GM12874 (cell line): Measurements from ENCODE around the gene NRG3.

ENCODE experiments used
- TF ChIP-seq, protein P1 (sequence below): IDR thresholded peaks from 2 replicates; pipeline ENCODE4 v1.5.1; 2011; ENCODE audit warnings: low read depth, mild to moderate bottlenecking, control low read depth, low read length, moderate library complexity; ENCODE audit not compliant: insufficient read depth

The NRG3 gene

DNA sequence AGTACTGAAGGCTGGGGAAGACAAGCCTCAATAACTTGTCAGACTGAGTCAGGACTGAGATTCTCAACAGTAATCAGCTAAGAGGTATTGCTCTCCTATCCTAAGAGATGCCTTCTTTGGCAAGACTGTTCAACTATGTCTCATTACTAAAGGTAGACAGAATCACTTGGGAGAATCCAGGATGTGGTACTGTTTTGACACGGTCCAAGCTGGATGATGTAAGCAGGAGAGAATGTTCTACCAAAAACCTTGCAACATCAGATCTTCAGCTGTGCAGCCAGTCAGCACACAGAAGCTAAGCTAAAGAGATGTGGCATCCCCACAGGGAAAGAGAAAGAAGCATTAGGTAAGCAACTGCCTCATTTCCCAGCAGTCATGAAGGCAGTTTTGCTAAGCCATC lies 391.4 kb downstream of the NRG3 start:
- TF ChIP-seq, protein P1, sequence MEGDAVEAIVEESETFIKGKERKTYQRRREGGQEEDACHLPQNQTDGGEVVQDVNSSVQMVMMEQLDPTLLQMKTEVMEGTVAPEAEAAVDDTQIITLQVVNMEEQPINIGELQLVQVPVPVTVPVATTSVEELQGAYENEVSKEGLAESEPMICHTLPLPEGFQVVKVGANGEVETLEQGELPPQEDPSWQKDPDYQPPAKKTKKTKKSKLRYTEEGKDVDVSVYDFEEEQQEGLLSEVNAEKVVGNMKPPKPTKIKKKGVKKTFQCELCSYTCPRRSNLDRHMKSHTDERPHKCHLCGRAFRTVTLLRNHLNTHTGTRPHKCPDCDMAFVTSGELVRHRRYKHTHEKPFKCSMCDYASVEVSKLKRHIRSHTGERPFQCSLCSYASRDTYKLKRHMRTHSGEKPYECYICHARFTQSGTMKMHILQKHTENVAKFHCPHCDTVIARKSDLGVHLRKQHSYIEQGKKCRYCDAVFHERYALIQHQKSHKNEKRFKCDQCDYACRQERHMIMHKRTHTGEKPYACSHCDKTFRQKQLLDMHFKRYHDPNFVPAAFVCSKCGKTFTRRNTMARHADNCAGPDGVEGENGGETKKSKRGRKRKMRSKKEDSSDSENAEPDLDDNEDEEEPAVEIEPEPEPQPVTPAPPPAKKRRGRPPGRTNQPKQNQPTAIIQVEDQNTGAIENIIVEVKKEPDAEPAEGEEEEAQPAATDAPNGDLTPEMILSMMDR: no peak

DNA sequence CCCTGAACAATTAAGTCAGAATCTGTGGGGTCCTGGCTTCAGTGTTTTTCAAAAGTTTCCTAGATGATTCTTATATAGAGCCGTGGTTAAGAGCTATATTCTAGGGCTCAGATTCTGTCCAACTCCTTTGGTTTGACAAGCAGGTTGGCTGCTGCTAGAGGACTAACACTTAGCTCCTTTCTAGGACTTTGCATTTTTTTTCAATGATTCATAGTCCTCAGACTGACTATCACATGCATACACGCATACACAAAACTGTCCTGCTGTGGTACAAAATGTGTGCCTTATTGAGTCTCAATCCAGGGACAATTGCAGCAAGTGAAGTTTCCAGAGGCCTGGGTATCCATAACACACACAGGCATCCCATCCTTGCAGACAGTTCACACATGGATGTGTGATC lies 392.0 kb downstream of the NRG3 start:
- TF ChIP-seq, protein P1: no peak

DNA sequence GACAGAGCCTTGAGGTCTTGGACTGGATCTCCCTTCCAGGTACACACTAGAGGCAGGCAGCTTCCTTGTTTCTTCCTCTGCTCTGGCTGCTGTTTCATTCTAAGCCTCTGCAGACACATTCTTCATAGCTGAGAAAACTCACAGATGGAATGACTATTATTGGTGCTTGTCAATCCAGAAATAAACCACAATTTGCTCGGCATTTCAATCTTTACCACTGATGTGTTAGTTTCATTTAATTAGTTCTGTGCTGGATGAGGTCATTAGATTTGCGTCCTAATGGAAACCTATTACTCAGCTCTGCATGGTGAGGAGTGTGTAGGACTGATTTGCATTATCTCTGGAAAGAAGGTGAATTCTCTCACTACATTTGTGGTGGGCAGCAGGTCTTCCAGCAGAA lies 392.5 kb downstream of the NRG3 start:
- TF ChIP-seq, protein P1: no peak

DNA sequence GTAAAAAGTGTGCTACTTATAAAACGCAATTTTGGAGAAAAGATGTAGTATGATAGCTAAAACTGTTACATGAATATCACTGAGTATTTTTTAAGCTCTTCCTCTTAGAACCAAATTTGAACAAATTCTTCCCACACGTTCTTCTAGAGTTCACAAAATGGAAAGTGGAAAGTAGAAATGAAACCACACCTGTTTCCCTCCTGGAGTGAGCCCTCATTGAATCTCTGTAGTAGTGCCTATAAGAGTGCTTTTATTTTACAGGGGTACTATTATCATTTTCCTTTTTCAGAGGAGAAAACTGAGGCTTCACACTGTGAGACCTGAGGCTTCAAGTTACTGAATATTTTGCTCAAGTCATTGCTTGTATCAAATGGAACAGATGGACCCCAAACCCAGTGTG lies 393.0 kb downstream of the NRG3 start:
- TF ChIP-seq, protein P1: no peak

DNA sequence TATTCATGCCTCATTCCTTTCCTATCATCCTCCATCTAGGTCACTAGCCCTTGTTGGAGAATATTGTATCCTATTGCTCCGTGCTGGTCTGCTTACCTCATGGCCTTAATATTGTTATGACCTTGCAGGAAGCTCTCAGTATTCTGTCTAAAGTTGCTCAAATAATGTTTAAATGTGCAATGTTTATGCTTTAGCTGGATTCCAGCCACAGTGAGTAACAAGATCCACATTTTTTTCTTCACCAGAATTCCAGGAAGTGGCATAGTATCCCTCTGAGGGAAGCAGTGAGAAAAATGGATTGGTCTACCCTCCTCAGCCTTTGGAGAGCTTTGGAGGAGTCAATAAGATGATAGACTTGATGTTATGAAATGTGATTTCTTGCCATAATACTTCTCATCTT lies 402.6 kb downstream of the NRG3 start:
- TF ChIP-seq, protein P1: no peak

DNA sequence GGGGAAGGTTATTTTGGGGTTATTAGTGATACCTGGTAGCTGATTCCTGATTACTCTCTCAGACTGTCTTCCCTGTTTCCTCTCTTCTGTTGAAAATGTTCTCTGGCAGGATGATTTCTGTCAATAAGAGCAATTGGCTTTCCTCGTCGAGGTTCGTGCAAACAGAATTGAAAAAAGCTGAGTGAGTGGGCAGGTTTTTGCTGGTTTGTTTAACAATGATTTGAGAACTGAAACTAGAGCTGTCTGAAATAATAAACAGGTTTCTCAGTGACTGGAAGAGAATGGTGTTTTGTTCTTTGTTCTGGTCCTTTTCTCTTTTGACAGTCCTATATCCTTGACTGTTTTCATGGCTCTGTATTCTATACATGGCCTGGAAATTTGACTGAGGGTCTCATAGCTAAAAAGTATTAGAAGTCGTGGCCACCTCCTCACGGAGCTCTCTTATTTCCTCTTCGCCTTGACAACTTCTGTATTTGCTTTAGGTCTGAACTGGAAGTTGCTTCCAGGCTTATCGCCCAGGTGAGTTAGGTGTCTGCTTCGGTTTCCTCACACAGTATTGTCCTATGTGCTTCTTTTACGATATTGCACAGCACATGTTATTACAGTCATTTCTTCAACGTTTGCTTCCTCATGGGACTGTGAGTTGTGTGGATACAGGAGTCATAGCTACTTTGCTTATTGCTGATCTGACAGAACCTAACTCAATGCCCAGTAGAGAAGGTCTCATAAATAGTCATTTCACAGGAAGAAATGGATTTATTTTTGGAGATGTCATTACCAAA lies 403.6 kb downstream of the NRG3 start:
- TF ChIP-seq, protein P1: no peak

DNA sequence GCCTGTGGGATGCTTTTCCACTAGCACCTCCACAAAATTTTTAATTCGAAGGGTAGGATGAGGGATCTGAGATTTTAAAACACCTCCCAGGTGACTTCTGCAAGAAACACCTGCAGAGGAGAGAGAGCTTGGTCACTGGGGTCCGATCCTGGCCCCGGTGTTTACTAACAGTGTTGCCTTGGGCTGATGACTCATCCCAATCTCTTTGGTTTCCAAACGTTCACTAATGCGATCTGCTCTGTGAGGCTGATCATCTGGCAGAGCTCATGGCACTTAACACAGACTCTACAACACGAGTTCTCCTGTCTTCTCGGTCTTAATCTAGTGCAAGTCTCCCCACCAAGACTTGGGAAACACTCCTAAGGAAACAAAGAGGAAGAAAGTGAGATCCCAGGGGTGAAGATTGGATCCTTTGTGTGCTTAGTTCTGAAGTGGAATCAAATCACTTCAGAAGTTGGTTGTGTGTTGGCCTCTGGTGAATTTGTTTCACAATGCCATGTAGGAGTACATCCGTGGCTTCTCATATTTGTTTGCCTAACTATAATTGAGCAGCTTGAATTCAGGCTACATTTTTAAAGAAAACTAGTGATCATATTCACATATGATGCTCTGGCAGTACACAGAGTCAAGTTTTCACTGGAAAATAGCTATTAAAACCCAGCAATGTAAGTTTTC lies 407.9 kb downstream of the NRG3 start:
- TF ChIP-seq, protein P1: no peak
